SHP77 (cell line): ENCODE data around the gene ATAD1.
A peak's percentile ranks its signal among the peaks of the same experiment; 100 is the strongest.
"Not testable (repeated sequence)": the region's sequence is repeated elsewhere in the genome, so short reads cannot be mapped to it uniquely, and the experiment has no call there.

ENCODE experiments used
- DNase-seq, 2 experiments: peaks; one replicate each; lab custom pipeline; 2025; lab: John Stamatoyannopoulos, UW

The ATAD1 gene, protein sequence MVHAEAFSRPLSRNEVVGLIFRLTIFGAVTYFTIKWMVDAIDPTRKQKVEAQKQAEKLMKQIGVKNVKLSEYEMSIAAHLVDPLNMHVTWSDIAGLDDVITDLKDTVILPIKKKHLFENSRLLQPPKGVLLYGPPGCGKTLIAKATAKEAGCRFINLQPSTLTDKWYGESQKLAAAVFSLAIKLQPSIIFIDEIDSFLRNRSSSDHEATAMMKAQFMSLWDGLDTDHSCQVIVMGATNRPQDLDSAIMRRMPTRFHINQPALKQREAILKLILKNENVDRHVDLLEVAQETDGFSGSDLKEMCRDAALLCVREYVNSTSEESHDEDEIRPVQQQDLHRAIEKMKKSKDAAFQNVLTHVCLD

DNA sequence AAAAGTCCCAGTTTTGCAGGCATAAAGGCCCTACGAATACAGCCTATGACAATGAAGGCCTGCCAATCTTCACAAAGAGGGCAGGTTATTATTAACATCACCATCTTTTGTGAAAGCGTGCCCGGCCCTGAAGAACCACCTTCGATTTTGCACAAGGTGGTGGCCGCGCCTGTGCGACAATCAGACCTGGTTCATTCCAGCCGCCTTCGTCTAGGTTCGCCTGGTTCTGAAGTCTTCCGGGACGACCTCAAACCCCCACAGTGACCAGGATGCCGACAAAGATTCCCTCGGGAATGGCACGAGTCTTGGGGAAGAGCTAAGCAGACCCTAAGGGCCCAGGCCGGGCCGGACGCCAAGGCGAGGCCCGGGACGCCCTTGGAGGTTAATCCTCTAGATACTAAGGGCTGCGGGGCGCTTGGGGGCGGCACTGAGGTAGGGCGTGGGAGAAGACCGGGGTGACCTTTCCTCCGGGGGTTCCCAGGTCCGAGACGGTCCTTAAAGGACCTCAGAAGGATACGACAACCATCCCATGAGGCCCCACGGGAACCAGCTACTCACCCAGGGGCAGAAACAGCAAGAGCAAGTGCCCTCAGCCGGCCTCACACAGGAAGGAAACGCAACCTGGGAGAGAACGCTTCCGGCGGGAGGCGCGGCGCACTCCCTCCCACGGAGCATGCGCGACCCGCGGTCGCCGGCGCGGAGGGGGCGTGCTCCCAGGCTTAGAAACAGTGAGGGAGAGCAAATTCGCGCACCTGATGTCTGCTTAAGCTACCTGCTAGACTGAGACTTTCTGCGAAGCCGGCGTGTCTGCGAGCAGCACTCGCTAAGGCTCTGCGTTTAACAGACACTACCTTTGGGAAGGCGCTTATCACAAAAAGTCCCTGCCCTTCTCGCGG is at the start of gene ATAD1:
Gene ATAD1, minus strand, starts transcription at position 618 of the 896 bp plus-strand sequence. CDS start 3,627 bp downstream, outside the sequence.
- DNase-seq, result peak; percentile 78 to 80

DNA sequence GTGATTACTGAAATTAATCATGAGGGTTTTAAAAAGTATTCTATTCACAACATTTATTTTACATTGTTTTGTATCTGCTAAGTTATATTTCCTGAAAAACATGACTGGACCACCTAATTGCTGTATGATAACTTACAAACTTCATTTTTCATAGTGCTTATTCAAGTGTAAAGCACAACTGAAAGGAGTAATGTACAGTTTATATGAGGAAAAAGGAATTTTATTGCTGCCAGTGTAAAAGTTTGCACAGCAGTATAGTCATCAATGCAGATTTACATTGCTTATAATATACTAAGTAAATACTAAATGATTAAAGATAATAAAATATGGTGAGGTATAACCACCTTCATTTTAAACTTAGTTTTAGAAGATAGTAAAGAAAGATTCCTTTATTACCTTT is 49.4 kb upstream of the ATAD1 start:
- no peak for DNase-seq

DNA sequence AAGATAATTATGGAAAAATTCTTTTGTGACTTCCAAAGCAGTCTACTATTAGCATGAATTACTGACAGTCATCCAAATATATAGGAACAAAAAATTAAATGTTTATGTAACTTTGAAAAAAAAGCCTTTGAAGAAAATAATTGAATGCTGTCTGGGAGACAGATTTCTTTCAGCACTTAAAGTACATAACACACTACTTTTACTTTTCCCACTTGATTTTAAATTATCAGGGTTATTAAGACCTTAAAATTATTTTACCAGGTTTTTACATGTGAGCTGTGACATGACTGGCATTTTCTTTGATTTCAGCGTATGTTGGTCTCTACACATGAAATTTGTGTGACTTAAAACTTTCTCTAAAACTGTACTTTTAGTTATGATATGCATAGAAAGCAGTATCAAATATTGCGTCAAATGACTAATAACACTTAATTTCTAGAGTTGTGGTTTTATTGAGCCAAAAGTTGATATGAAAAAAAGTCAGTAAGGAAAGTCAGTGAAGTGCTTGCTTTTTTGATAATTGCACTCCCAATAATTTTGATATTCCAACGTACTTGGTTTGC is 48.5 kb upstream of the ATAD1 start:
- DNase-seq, result no peak

- DNase-seq, result no peak
Observed at GRCh38 chr10:87865241-87865881, 47.3 kb upstream of the ATAD1 start.

DNA sequence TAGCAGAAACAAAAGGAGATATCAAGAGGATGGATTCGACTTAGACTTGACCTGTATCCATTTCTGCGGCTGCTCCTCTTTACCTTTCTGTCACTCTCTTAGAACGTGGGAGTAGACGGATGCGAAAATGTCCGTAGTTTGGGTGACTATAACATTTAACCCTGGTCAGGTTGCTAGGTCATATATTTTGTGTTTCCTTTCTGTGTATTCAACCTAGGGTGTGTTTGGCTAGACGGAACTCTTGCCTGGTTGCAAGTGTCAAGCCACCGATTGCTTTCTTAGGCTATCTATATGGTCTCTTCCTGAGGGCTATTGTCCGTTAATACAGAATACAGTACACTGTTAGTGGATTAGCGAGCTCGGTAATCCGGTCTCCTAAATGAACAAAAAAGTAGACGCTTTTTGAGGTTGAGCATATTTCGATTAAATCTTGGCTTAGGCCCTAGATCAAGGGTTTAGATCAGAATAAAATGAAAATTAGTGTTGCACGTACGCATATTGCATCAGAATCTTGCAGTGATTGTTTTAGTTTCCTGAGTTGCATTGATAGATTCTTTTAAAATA is 46.6 kb upstream of the ATAD1 start:
- DNase-seq, result no peak

GRCh38 chr10:87863951-87864495 is 46.0 kb upstream of the ATAD1 start:
- peak in 1 of 2 experiments; percentile 10 for DNase-seq

GRCh38 chr10:87863053-87863943 is 45.3 kb upstream of the ATAD1 start, which contains the start of the genes KLLN and PTEN:
TSS of gene KLLN (minus strand) at chr10:87863533. CDS start at chr10:87862487, 1,046 bp downstream.
TSS of gene PTEN (plus strand) at chr10:87863625. CDS start at chr10:87864470, 845 bp downstream.
- DNase-seq, result peak; percentile 80 to 82

DNA sequence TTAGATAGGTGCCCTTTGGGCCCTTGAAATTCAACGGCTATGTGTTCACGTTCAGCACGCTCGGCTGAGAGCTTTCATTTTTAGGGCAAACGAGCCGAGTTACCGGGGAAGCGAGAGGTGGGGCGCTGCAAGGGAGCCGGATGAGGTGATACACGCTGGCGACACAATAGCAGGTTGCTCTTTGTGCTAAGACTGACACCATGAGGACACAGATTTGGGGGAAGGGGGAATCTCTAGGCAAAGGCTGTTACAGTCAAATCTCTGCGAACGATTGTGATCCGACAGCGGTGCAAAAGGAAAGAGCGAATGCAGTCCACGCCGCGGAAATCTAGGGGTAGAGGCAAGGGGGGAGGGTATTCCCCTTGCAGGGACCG is 44.6 kb upstream of the ATAD1 start:
- no peak for DNase-seq

DNA sequence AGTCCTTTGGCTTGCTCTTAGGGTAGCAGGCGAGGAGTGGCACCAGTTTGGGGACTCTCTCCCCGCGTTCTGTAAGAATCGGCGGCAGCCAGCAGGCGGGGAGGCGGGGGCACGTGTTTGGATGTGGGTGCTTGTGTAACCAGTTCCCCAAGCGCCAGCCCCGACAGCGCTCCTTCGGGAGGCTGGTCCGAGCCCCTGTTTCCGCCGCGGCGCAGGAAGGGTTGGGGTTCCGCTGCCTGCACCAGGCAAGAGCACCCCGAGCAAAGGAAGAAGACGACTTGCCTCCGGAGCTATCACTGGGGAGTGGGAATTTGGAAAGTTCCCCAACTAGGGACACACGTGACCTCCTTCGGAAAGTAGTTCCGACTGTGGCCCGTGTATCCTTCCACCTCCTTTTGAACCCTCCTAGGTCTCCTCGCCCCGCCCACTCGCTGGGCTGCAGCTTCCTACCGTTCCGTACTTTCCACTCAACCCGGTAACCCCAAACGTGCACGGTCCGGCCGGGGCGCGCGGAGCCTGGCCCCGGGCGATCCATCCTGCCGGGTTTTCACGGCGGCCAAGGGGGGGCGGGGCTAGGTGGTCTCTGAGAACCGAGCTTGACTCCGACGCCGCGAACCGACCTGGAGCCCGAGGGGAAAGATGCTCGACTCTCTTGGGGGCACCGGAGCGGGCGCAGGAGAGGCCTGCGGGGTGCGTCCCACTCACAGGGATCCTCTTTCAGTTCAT is 44.1 kb upstream of the ATAD1 start:
- peak; percentile 6 to 21 for DNase-seq

GRCh38 chr10:87861566-87861952 is 43.5 kb upstream of the ATAD1 start:
- DNase-seq, result no peak

- no peak for DNase-seq
Observed at GRCh38 chr10:87860816-87861403, 42.9 kb upstream of the ATAD1 start.

GRCh38 chr10:87860156-87860795 is 42.2 kb upstream of the ATAD1 start:
- DNase-seq, result peak in 1 of 2 experiments; percentile 33

DNA sequence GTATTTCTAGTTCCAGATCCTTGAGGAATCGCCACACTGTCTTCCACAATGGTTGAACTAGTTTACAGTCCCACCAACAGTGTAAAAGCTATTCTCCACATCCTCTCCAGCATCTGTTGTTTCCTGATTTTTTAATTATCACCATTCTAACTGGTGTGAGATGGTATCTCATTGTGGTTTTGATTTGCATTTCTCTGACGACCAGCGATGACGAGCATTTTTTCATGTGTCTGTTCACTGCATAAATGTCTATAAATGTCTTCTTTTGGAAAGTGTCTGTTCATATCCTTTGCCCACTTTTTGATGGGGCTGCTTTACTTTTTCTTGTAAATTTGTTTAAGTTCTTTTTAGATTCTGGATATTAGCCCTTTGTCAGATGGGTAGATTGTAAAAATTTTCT is 37.6 kb upstream of the ATAD1 start:
- DNase-seq, result not testable (repeated sequence)

GRCh38 chr10:87855247-87855646 is 37.2 kb upstream of the ATAD1 start:
- not testable (repeated sequence) for DNase-seq

DNA sequence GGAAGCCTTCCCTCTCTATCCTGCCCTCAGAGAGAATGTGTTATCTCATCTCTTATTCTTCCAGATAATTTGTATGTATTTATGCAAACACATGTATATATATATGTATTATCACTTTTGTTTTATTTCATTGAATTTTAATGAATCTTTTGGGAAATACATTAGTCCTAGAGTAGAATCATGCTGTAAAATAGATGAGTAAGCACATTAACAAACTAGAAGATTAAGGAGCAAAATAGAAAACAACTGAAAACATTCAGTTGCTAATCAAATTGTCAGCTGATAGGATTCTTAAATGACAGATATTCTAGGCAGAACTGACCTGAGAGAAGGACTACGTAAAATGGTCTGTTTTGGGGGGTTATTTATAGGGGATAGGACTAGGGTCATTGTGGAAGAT is 34.1 kb upstream of the ATAD1 start:
- DNase-seq, result no peak

DNA sequence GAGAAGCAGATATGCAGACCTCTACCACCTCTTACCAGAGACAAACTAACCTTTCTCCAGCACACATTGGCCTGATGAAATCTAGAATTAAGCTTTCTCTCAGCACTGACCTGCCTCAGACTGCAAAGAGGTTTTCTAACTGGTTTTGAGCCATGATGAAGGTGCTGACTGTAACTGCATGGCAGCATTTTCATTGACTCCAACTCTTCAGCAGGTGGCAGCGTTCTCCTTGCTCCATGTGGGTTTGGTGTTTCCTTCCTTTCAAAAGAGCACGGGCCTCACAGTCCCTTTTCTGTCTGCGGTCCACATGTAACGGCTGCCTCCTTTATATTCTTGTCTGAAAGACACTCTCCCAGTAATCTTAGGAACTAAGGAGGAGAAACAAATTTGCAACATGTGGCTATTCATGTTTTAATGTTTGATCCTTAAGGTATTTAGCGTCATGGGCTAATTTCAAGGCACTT is 32.7 kb upstream of the ATAD1 start:
- peak; percentile 41 to 51 for DNase-seq

DNA sequence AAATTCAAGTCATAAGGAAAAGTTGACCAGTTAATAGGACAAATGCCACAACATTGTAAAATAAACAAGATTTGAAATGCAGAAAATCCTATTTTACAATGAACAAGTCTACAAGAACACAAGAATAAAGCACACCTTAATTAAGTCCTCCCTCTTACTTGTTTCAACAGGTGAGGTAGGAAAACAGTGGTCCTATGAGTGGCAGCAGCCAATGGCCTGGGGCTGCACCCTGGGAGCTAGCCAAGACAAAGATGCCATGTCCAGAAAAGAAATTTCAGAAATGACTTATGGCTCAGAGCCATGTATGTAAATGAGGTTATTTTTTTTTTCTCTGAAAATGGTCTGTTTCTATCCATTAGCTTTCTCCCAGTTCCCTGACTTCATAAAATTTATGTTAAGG is 31.0 kb upstream of the ATAD1 start:
- DNase-seq, result no peak

DNA sequence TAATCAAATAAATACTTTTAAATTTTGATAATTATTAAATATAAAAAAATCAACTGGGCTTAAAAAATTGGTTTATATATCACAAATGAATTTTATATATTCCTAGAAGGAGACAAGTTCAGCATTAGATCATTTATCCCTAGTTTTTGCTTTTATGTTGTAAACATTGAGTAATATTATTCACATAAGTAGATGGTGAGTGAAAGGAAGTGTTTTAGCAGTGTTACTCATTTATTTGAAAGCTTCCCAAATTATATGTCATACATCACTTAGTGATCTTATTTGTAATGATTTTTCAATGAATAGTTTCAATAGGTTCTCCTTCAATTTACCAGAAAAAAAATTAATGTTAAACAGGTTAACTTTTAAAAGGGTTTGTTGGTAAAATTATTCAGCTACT is 29.5 kb upstream of the ATAD1 start:
- no peak for DNase-seq

- DNase-seq, result not testable (repeated sequence)
Observed at GRCh38 chr10:87846711-87847110, 28.7 kb upstream of the ATAD1 start.
